ENCODE data around the gene STARD6.

The STARD6 gene

GRCh38 chr18:54382076-54382475, 24.4 kb upstream of the STARD6 start:
- Histone ChIP-seq H2BK5ac (ENCODE audit: low read length) (no peak overlapping the region), H3K9me3 (replicated peaks in 1 of 2; ENCODE audit: control insufficient read depth in 2 of 2, insufficient read depth in 1 of 2, low read depth in 1 of 2, low read length in 2 of 2) (no peaks in the 10 kb centered on the region), H3K4me3 (ENCODE audit: low read length in 2 of 2) (no peak overlapping the region), H2BK12ac (ENCODE audit: low read length) (no peak overlapping the region), H3K27me3 (ENCODE audit: control insufficient read depth in 3 of 3, insufficient read depth in 3 of 3, low read depth in 1 of 3, low read length in 3 of 3) (no peaks in the 10 kb centered on the region), H3K9ac (ENCODE audit: low read depth, low read length, poor library complexity) (no peak overlapping the region), H3K36me3 (replicated peaks in 1 of 2; ENCODE audit: control insufficient read depth in 2 of 2, insufficient read depth in 2 of 2, low read length in 2 of 2) (peaks cover 0 to 42% of the 10 kb centered on the region in 2 donors), H2AFZ (ENCODE audit: low read length) (no peak overlapping the region), H4K8ac (ENCODE audit: low read depth, low read length) (no peak overlapping the region), H4K91ac (ENCODE audit: low read depth, low read length, poor library complexity) (no peak overlapping the region), H3K14ac (ENCODE audit: low read length) (no peak overlapping the region), H2BK15ac (ENCODE audit: low read length) (no peak overlapping the region), H3K27ac (replicated peaks; ENCODE audit: low read length) (no peak overlapping the region), H2BK120ac (ENCODE audit: low read depth, low read length) (no peak overlapping the region), H3K4me1 (ENCODE audit: control insufficient read depth in 2 of 2, insufficient read depth in 1 of 2, low read depth in 1 of 2, low read length in 2 of 2) (peaks cover 5 to 7% of the 10 kb centered on the region in 2 donors), H3K23ac (ENCODE audit: low read depth, low read length, poor library complexity) (no peak overlapping the region), H2AK5ac (ENCODE audit: low read depth, low read length) (no peak overlapping the region), H3K79me1 (ENCODE audit: low read depth, low read length) (no peaks in the 10 kb centered on the region), H3K4me2 (ENCODE audit: insufficient read depth, low read length, poor library complexity, severe bottlenecking) (no peak overlapping the region), H3K18ac (ENCODE audit: low read length) (no peak overlapping the region), H3K4ac (ENCODE audit: low read length) (no peak overlapping the region)
- DNase-seq (ENCODE audit: low spot score) = no peak
- WGBS, 2 donors (ENCODE audit: extremely low coverage in 2 of 2, insufficient read length in 2 of 2, insufficient replicate concordance in 1 of 2) = no CpG with 5 or more reads among the region's 3 CpGs

GRCh38 chr18:54381640-54382039, 24.0 kb upstream of the STARD6 start:
- no peak overlapping the region for H3K23ac ChIP-seq (ENCODE audit: low read depth, low read length, poor library complexity)
- no peak overlapping the region for H2AFZ ChIP-seq (ENCODE audit: low read length)
- H3K4me3 ChIP-seq (ENCODE audit: low read length in 2 of 2) = no peak overlapping the region
- no peak overlapping the region for H2BK15ac ChIP-seq (ENCODE audit: low read length)
- H3K14ac ChIP-seq (ENCODE audit: low read length) = no peak overlapping the region
- H3K4me1 ChIP-seq (ENCODE audit: control insufficient read depth in 2 of 2, insufficient read depth in 1 of 2, low read depth in 1 of 2, low read length in 2 of 2) = peaks cover 5 to 7% of the 10 kb centered on the region in 2 donors
- H3K4ac ChIP-seq (ENCODE audit: low read length) = no peak overlapping the region
- H2BK12ac ChIP-seq (ENCODE audit: low read length) = no peak overlapping the region
- no peak overlapping the region for H2AK5ac ChIP-seq (ENCODE audit: low read depth, low read length)
- H3K9me3 ChIP-seq (replicated peaks in 1 of 2; ENCODE audit: control insufficient read depth in 2 of 2, insufficient read depth in 1 of 2, low read depth in 1 of 2, low read length in 2 of 2) = no peaks in the 10 kb centered on the region
- H3K9ac ChIP-seq (ENCODE audit: low read depth, low read length, poor library complexity) = no peak overlapping the region
- no peak overlapping the region for H4K91ac ChIP-seq (ENCODE audit: low read depth, low read length, poor library complexity)
- DNase-seq (ENCODE audit: low spot score) = no peak
- no peaks in the 10 kb centered on the region for H3K79me1 ChIP-seq (ENCODE audit: low read depth, low read length)
- H3K4me2 ChIP-seq (ENCODE audit: insufficient read depth, low read length, poor library complexity, severe bottlenecking) = no peak overlapping the region
- H2BK5ac ChIP-seq (ENCODE audit: low read length) = no peak overlapping the region
- H3K18ac ChIP-seq (ENCODE audit: low read length) = no peak overlapping the region
- H2BK120ac ChIP-seq (ENCODE audit: low read depth, low read length) = no peak overlapping the region
- H3K27ac ChIP-seq (replicated peaks; ENCODE audit: low read length) = no peak overlapping the region
- no peaks in the 10 kb centered on the region for H3K27me3 ChIP-seq (ENCODE audit: control insufficient read depth in 3 of 3, insufficient read depth in 3 of 3, low read depth in 1 of 3, low read length in 3 of 3)
- no peak overlapping the region for H4K8ac ChIP-seq (ENCODE audit: low read depth, low read length)
- 100% methylated on average over 2 of the region's 2 CpGs; no CpG with 5 or more reads in 1 of the 2 donors for WGBS, 2 donors (ENCODE audit: extremely low coverage in 2 of 2, insufficient read length in 2 of 2, insufficient replicate concordance in 1 of 2)
- H3K36me3 ChIP-seq (replicated peaks in 1 of 2; ENCODE audit: control insufficient read depth in 2 of 2, insufficient read depth in 2 of 2, low read length in 2 of 2) = peaks cover 0 to 47% of the 10 kb centered on the region in 2 donors

GRCh38 chr18:54378057-54378456, 20.4 kb upstream of the STARD6 start:
- H3K27me3 ChIP-seq (ENCODE audit: control insufficient read depth in 3 of 3, insufficient read depth in 3 of 3, low read depth in 1 of 3, low read length in 3 of 3) = no peaks in the 10 kb centered on the region
- WGBS, 2 donors (ENCODE audit: extremely low coverage in 2 of 2, insufficient read length in 2 of 2, insufficient replicate concordance in 1 of 2) = no CpG with 5 or more reads among the region's 4 CpGs
- H3K79me1 ChIP-seq (ENCODE audit: low read depth, low read length) = no peaks in the 10 kb centered on the region
- no peak overlapping the region for H3K4me3 ChIP-seq (ENCODE audit: low read length in 2 of 2)
- peaks cover 4 to 5% of the 10 kb centered on the region in 2 donors for H3K4me1 ChIP-seq (ENCODE audit: control insufficient read depth in 2 of 2, insufficient read depth in 1 of 2, low read depth in 1 of 2, low read length in 2 of 2)
- peaks cover 0 to 80% of the 10 kb centered on the region in 2 donors for H3K36me3 ChIP-seq (replicated peaks in 1 of 2; ENCODE audit: control insufficient read depth in 2 of 2, insufficient read depth in 2 of 2, low read length in 2 of 2)
- no peak overlapping the region for H2BK12ac ChIP-seq (ENCODE audit: low read length)
- no peak overlapping the region for H2BK15ac ChIP-seq (ENCODE audit: low read length)
- H3K18ac ChIP-seq (ENCODE audit: low read length) = no peak overlapping the region
- no peak overlapping the region for H3K27ac ChIP-seq (replicated peaks; ENCODE audit: low read length)
- H2BK5ac ChIP-seq (ENCODE audit: low read length) = no peak overlapping the region
- no peak overlapping the region for H3K4ac ChIP-seq (ENCODE audit: low read length)
- no peak overlapping the region for H2AFZ ChIP-seq (ENCODE audit: low read length)
- no peak overlapping the region for H4K91ac ChIP-seq (ENCODE audit: low read depth, low read length, poor library complexity)
- H3K9ac ChIP-seq (ENCODE audit: low read depth, low read length, poor library complexity) = no peak overlapping the region
- no peak overlapping the region for H3K23ac ChIP-seq (ENCODE audit: low read depth, low read length, poor library complexity)
- no peaks in the 10 kb centered on the region for H3K9me3 ChIP-seq (replicated peaks in 1 of 2; ENCODE audit: control insufficient read depth in 2 of 2, insufficient read depth in 1 of 2, low read depth in 1 of 2, low read length in 2 of 2)
- DNase-seq (ENCODE audit: low spot score) = no peak
- no peak overlapping the region for H3K4me2 ChIP-seq (ENCODE audit: insufficient read depth, low read length, poor library complexity, severe bottlenecking)
- no peak overlapping the region for H2BK120ac ChIP-seq (ENCODE audit: low read depth, low read length)
- no peak overlapping the region for H3K14ac ChIP-seq (ENCODE audit: low read length)
- H2AK5ac ChIP-seq (ENCODE audit: low read depth, low read length) = no peak overlapping the region
- H4K8ac ChIP-seq (ENCODE audit: low read depth, low read length) = no peak overlapping the region

- H2BK5ac ChIP-seq (ENCODE audit: low read length) = no peak overlapping the region
- H3K36me3 ChIP-seq (replicated peaks in 1 of 2; ENCODE audit: control insufficient read depth in 2 of 2, insufficient read depth in 2 of 2, low read length in 2 of 2) = peaks cover 5 to 51% of the 10 kb centered on the region in 2 donors
- no peak overlapping the region for H2BK12ac ChIP-seq (ENCODE audit: low read length)
- no peaks in the 10 kb centered on the region for H3K79me1 ChIP-seq (ENCODE audit: low read depth, low read length)
- H3K9me3 ChIP-seq (replicated peaks in 1 of 2; ENCODE audit: control insufficient read depth in 2 of 2, insufficient read depth in 1 of 2, low read depth in 1 of 2, low read length in 2 of 2) = peaks cover 0 to 2% of the 10 kb centered on the region in 2 donors
- no peak overlapping the region for H3K14ac ChIP-seq (ENCODE audit: low read length)
- no peak overlapping the region for H2AK5ac ChIP-seq (ENCODE audit: low read depth, low read length)
- H3K4me3 ChIP-seq (ENCODE audit: low read length in 2 of 2) = no peak overlapping the region
- no peak overlapping the region for H4K8ac ChIP-seq (ENCODE audit: low read depth, low read length)
- no peak overlapping the region for H3K18ac ChIP-seq (ENCODE audit: low read length)
- no peak for DNase-seq (ENCODE audit: low spot score)
- H3K27ac ChIP-seq (replicated peaks; ENCODE audit: low read length) = no peak overlapping the region
- H3K27me3 ChIP-seq (ENCODE audit: control insufficient read depth in 3 of 3, insufficient read depth in 3 of 3, low read depth in 1 of 3, low read length in 3 of 3) = no peaks in the 10 kb centered on the region
- no peak overlapping the region for H3K23ac ChIP-seq (ENCODE audit: low read depth, low read length, poor library complexity)
- no peak overlapping the region for H3K4ac ChIP-seq (ENCODE audit: low read length)
- H3K9ac ChIP-seq (ENCODE audit: low read depth, low read length, poor library complexity) = no peak overlapping the region
- H2BK15ac ChIP-seq (ENCODE audit: low read length) = no peak overlapping the region
- no peak overlapping the region for H2AFZ ChIP-seq (ENCODE audit: low read length)
- H3K4me2 ChIP-seq (ENCODE audit: insufficient read depth, low read length, poor library complexity, severe bottlenecking) = no peak overlapping the region
- no peak overlapping the region for H4K91ac ChIP-seq (ENCODE audit: low read depth, low read length, poor library complexity)
- H3K4me1 ChIP-seq (ENCODE audit: control insufficient read depth in 2 of 2, insufficient read depth in 1 of 2, low read depth in 1 of 2, low read length in 2 of 2) = peaks cover 2 to 5% of the 10 kb centered on the region in 2 donors
- WGBS, 2 donors (ENCODE audit: extremely low coverage in 2 of 2, insufficient read length in 2 of 2, insufficient replicate concordance in 1 of 2) = no CpG with 5 or more reads among the region's 3 CpGs
- H2BK120ac ChIP-seq (ENCODE audit: low read depth, low read length) = no peak overlapping the region
Measured at GRCh38 chr18:54360406-54360805, 2.7 kb upstream of the STARD6 start.
